Right atrium auricular region (tissue), 2 donors: ENCODE data around the gene PDF. TPM values are rescaled to one million over a fixed set of nuclear protein-coding genes. Genes with fewer than 3 reads are reported as not detected.
"Not testable (repeated sequence)": the region's sequence is repeated elsewhere in the genome, so short reads cannot be mapped to it uniquely, and the experiment has no call there.

Experiments
- DNase-seq: peaks from one replicate; pipeline ENCODE4 v3.0.0-alpha.2; 2019; ENCODE audit warnings: low spot score
- H3K27ac ChIP-seq, 2 donors: fragments of 200-600 bp; sonication (generic); 1 replicate in 1 of 2; 2 replicates in 1 of 2; pipeline ENCODE4 v1.5.1; 2016 to 2019
- H3K27me3 ChIP-seq, 2 donors: fragments of 200-600 bp; sonication (generic); one replicate each; pipeline versions ENCODE4 v1.5.1 to v1.6.0; 2017 to 2019
- H3K36me3 ChIP-seq: fragments of 200-600 bp; sonication (generic); one replicate; pipeline ENCODE4 v1.5.1; 2016
- H3K4me1 ChIP-seq, 2 donors: fragments of 200-600 bp; sonication (generic); one replicate each; pipeline versions ENCODE4 v1.5.1 to v1.6.0; 2017 to 2019
- H3K4me3 ChIP-seq, 2 donors: fragments of 200-600 bp; sonication (generic); 1 replicate in 1 of 2; 2 replicates in 1 of 2; pipeline ENCODE4 v1.5.1; 2017 to 2019; ENCODE audit warnings: mild to moderate bottlenecking in 1 of 2, moderate library complexity in 1 of 2
- H3K9me3 ChIP-seq, 2 donors: fragments of 200-600 bp; sonication (generic); one replicate each; pipeline ENCODE4 v1.5.1; 2019
- CTCF ChIP-seq, 2 donors: fragments of 200-600 bp; sonication (generic); IDR thresholded peaks; one replicate each; pipeline ENCODE4 v1.5.1; 2019; ENCODE audit warnings: antibody characterized with exemption in 2 of 2
- total RNA-seq, 2 donors: library from RNA; depleted of rRNA; stranded (reverse); fragments of >200 nt; gene quantifications; one replicate each; pipeline ENCODE4 v1.1.0, GENCODE V29; 2016

Gene PDF
- total RNA-seq, 2 donors from 2014 or later: 11.8 to 12.8 TPM

- no peak for DNase-seq
- TF ChIP-seq CTCF (IDR thresholded peaks at IDR 0.05): no peak
- Histone ChIP-seq H3K27me3 (no peaks in the 10 kb centered on the region), H3K36me3 (no peaks in the 10 kb centered on the region), H3K4me1 (no peaks in the 10 kb centered on the region), H3K27ac (no peak overlapping the region), H3K4me3 (no peak overlapping the region), H3K9me3 (no peaks in the 10 kb centered on the region)
These were observed 36.3 kb downstream of the PDF start for GRCh38 chr16:69294051-69294450.

GRCh38 chr16:69293401-69293800, 37.0 kb downstream of the PDF start:
- no peak for TF ChIP-seq CTCF (IDR thresholded peaks at IDR 0.05)
- no peaks in the 10 kb centered on the region for H3K9me3 ChIP-seq
- H3K27me3 ChIP-seq: no peaks in the 10 kb centered on the region
- no peak overlapping the region for H3K27ac ChIP-seq
- no peaks in the 10 kb centered on the region for H3K4me1 ChIP-seq
- DNase-seq: no peak
- H3K4me3 ChIP-seq: no peak overlapping the region
- H3K36me3 ChIP-seq: no peaks in the 10 kb centered on the region

- not testable (repeated sequence) for H3K36me3 ChIP-seq, DNase-seq, H3K4me3 ChIP-seq, H3K9me3 ChIP-seq, H3K27me3 ChIP-seq, H3K4me1 ChIP-seq, H3K27ac ChIP-seq
These were observed 38.7 kb downstream of the PDF start for GRCh38 chr16:69291657-69292056.

GRCh38 chr16:69286941-69287713, 43.3 kb downstream of the PDF start:
- no peaks in the 10 kb centered on the region for H3K27me3 ChIP-seq
- H3K36me3 ChIP-seq: no peaks in the 10 kb centered on the region
- H3K9me3 ChIP-seq: no peaks in the 10 kb centered on the region
- H3K4me1 ChIP-seq: peaks cover 0 to 12% of the 10 kb centered on the region in 2 donors
- no peak overlapping the region for H3K4me3 ChIP-seq
- peak; percentile 84 for DNase-seq
- TF ChIP-seq CTCF (IDR thresholded peaks at IDR 0.05): peak in 1 of 2 donors; percentile 79
- H3K27ac ChIP-seq: peak overlapping the region; percentile 16 to 47

GRCh38 chr16:69285240-69285639, 45.1 kb downstream of the PDF start:
- peaks cover 0 to 12% of the 10 kb centered on the region in 2 donors for H3K4me1 ChIP-seq

GRCh38 chr16:69283851-69284250, 46.5 kb downstream of the PDF start:
- Histone ChIP-seq H3K27me3 (no peaks in the 10 kb centered on the region), H3K4me3 (no peak overlapping the region), H3K27ac (no peak overlapping the region), H3K36me3 (no peaks in the 10 kb centered on the region), H3K9me3 (no peaks in the 10 kb centered on the region), H3K4me1 (peaks cover 0 to 12% of the 10 kb centered on the region in 2 donors)
- TF ChIP-seq CTCF (IDR thresholded peaks at IDR 0.05): no peak
- no peak for DNase-seq

More at GRCh38 chr16:69285240-69285639, 45.1 kb downstream of the PDF start:
- no peak overlapping the region for H3K4me3 ChIP-seq
- no peaks in the 10 kb centered on the region for H3K9me3 ChIP-seq
- no peak for TF ChIP-seq CTCF (IDR thresholded peaks at IDR 0.05)
- no peaks in the 10 kb centered on the region for H3K27me3 ChIP-seq
- H3K36me3 ChIP-seq: no peaks in the 10 kb centered on the region
- H3K27ac ChIP-seq: no peak overlapping the region
- DNase-seq: no peak
